PFSK-1 (cell line): ENCODE data around the gene ANKRD9.

Experiments used
- FOXP2 ChIP-seq: optimal IDR thresholded peaks from 2 replicates; pipeline ENCODE3; 2011; ENCODE audit warnings: borderline replicate concordance, control low read depth, inconsistent platforms; ENCODE audit not compliant: insufficient read depth; ENCODE audit errors: extremely low read length, extremely low read depth
- POLR2AphosphoS5 ChIP-seq: IDR thresholded peaks from 2 replicates; pipeline ENCODE4 v1.6.1; 2012; ENCODE audit warnings: low read depth, mild to moderate bottlenecking, control low read depth, low read length, moderate library complexity
- TAF1 ChIP-seq: IDR thresholded peaks from 2 replicates; pipeline ENCODE4 v1.6.1; 2012; ENCODE audit warnings: low read length, control low read depth, borderline replicate concordance; ENCODE audit not compliant: insufficient read depth
- TF ChIP-seq, protein P1 (sequence below), 2 experiments: IDR thresholded peaks; 2 replicates each; pipeline versions ENCODE4 v1.6.1 to v1.8.0; 2011 to 2012; ENCODE audit warnings: low read depth in 2 of 2, low read length in 2 of 2, control low read depth in 1 of 2, inconsistent platforms in 1 of 2, mild to moderate bottlenecking in 1 of 2, moderate library complexity in 1 of 2; ENCODE audit not compliant: insufficient read depth in 1 of 2

DNA sequence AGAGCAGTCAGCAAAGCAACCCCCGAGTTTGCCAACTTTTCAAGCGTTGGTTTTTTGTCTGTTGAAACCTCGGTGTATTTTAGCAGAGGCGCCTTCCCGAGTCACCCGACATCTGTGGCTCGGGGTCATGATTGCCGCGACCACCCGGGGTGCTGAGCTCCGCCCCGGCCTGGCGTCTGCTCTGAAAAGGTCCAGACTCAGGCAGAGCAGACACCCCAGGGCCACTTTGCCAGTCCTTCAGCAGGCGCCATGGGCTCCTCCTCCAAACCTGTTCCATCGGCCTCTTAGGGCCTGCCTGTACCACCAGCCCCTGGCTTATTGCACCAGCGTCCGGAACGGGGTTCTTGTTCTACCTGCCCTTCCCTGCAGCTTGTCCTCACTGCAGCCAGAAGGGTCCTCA is 19.1 kb downstream of the ANKRD9 start:
- TF ChIP-seq, protein P1, sequence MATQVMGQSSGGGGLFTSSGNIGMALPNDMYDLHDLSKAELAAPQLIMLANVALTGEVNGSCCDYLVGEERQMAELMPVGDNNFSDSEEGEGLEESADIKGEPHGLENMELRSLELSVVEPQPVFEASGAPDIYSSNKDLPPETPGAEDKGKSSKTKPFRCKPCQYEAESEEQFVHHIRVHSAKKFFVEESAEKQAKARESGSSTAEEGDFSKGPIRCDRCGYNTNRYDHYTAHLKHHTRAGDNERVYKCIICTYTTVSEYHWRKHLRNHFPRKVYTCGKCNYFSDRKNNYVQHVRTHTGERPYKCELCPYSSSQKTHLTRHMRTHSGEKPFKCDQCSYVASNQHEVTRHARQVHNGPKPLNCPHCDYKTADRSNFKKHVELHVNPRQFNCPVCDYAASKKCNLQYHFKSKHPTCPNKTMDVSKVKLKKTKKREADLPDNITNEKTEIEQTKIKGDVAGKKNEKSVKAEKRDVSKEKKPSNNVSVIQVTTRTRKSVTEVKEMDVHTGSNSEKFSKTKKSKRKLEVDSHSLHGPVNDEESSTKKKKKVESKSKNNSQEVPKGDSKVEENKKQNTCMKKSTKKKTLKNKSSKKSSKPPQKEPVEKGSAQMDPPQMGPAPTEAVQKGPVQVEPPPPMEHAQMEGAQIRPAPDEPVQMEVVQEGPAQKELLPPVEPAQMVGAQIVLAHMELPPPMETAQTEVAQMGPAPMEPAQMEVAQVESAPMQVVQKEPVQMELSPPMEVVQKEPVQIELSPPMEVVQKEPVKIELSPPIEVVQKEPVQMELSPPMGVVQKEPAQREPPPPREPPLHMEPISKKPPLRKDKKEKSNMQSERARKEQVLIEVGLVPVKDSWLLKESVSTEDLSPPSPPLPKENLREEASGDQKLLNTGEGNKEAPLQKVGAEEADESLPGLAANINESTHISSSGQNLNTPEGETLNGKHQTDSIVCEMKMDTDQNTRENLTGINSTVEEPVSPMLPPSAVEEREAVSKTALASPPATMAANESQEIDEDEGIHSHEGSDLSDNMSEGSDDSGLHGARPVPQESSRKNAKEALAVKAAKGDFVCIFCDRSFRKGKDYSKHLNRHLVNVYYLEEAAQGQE (IDR thresholded peaks at IDR 0.05; ENCODE audit: insufficient read depth in 1 of 2, low read depth in 2 of 2, low read length in 2 of 2) = no peak
- no peak for TF ChIP-seq POLR2AphosphoS5
- TF ChIP-seq TAF1 = no peak
- no peak for TF ChIP-seq FOXP2
